Mesendoderm (in vitro differentiated cells): ENCODE results near the gene SSC4D.
"Not testable (repeated sequence)": the region's sequence is repeated elsewhere in the genome, so short reads cannot be mapped to it uniquely, and the experiment has no call there.

Source experiments
- DNase-seq: peaks from one replicate; pipeline ENCODE4 v3.0.0; 2013
- H2AK5ac ChIP-seq: 2 replicates; pipeline ENCODE4 v1.6.1; 2013; ENCODE audit warnings: low read length, inconsistent platforms
- H2BK120ac ChIP-seq: 2 replicates; pipeline ENCODE4 v1.6.1; 2013; ENCODE audit warnings: low read depth, mild to moderate bottlenecking, low read length, moderate library complexity, mixed read lengths
- H2BK15ac ChIP-seq: replicated peaks from 2 replicates; pipeline ENCODE4 v1.6.1; 2013; ENCODE audit warnings: low read depth, mild to moderate bottlenecking, moderate library complexity
- H2BK5ac ChIP-seq: 2 replicates; pipeline ENCODE4 v1.6.1; 2013; ENCODE audit warnings: low read length, inconsistent platforms
- H3K18ac ChIP-seq: 2 replicates; pipeline ENCODE4 v1.6.1; 2013; ENCODE audit warnings: mild to moderate bottlenecking, low read length, mixed read lengths
- H3K23ac ChIP-seq: one replicate; pipeline ENCODE4 v1.6.1; 2013; ENCODE audit warnings: low read length
- H3K27ac ChIP-seq: 2 replicates; pipeline ENCODE4 v1.5.1; 2013; ENCODE audit warnings: low read depth, mild to moderate bottlenecking, inconsistent platforms, low read length, moderate library complexity
- H3K27me3 ChIP-seq: 2 replicates; pipeline ENCODE4 v1.6.1; 2013; ENCODE audit warnings: low read length, control low read depth, mild to moderate bottlenecking, inconsistent platforms; ENCODE audit not compliant: insufficient read depth, poor library complexity
- H3K36me3 ChIP-seq: 2 replicates; pipeline ENCODE4 v1.6.1; 2013; ENCODE audit warnings: low read length, inconsistent platforms; ENCODE audit not compliant: control insufficient read depth, insufficient read depth
- H3K4ac ChIP-seq: one replicate; pipeline ENCODE4 v1.6.1; 2013; ENCODE audit warnings: low read depth, mild to moderate bottlenecking, low read length, moderate library complexity
- H3K4me1 ChIP-seq: 2 replicates; pipeline ENCODE4 v1.6.1; 2013; ENCODE audit warnings: low read depth, low read length, inconsistent platforms; ENCODE audit not compliant: control insufficient read depth
- H3K4me2 ChIP-seq: 2 replicates; pipeline ENCODE4 v1.6.1; 2013; ENCODE audit warnings: low read length
- H3K4me3 ChIP-seq: 2 replicates; pipeline ENCODE4 v1.5.1; 2013; ENCODE audit warnings: mild to moderate bottlenecking, low read length
- H3K56ac ChIP-seq: one replicate; pipeline ENCODE4 v1.6.1; 2013; ENCODE audit warnings: low read length
- H3K79me1 ChIP-seq: 2 replicates; pipeline ENCODE4 v1.6.1; 2013; ENCODE audit warnings: low read length, inconsistent platforms
- H3K79me2 ChIP-seq: 2 replicates; pipeline ENCODE4 v1.6.1; 2013; ENCODE audit warnings: mild to moderate bottlenecking, low read length; ENCODE audit not compliant: control insufficient read depth, insufficient read depth
- H3K9ac ChIP-seq: 2 replicates; pipeline ENCODE4 v1.6.1; 2013; ENCODE audit warnings: low read length, inconsistent platforms
- H4K5ac ChIP-seq: one replicate; pipeline ENCODE4 v1.6.1; 2013; ENCODE audit warnings: low read length
- H4K8ac ChIP-seq: one replicate; pipeline ENCODE4 v1.6.1; 2013; ENCODE audit warnings: low read depth, mild to moderate bottlenecking, control low read depth, low read length, moderate library complexity
- WGBS: extraction: QIAGEN DNeasy Blood & Tissue Kit; methylation state at CpG from one replicate; pipeline ENCODE4 v1.1.7; 2013; ENCODE audit warnings: low lambda C conversion rate, missing lambda C conversion rate; ENCODE audit not compliant: insufficient coverage; ENCODE audit errors: extremely low coverage; 5-methylcytosine and 5-hydroxymethylcytosine counted together

SSC4D gene

GRCh38 chr7:76421097-76421496, 11.6 kb upstream of the SSC4D start:
- WGBS, result no CpG with 5 or more reads among the region's 6 CpGs
- not testable (repeated sequence) for H3K9ac ChIP-seq, H3K27me3 ChIP-seq, H3K4me3 ChIP-seq, H2BK15ac ChIP-seq, H4K5ac ChIP-seq, H3K4me1 ChIP-seq, H3K79me1 ChIP-seq, H2BK5ac ChIP-seq, H3K27ac ChIP-seq, H2AK5ac ChIP-seq, H3K4ac ChIP-seq, H3K56ac ChIP-seq, H2BK120ac ChIP-seq, H4K8ac ChIP-seq, H3K79me2 ChIP-seq, H3K36me3 ChIP-seq, H3K18ac ChIP-seq, H3K23ac ChIP-seq, H3K4me2 ChIP-seq
- peak; percentile 85 for DNase-seq

GRCh38 chr7:76417654-76418310, 8.3 kb upstream of the SSC4D start:
- not testable (repeated sequence) for H3K36me3 ChIP-seq, H2BK120ac ChIP-seq, H3K4me2 ChIP-seq, H2AK5ac ChIP-seq, H3K9ac ChIP-seq, H3K4me1 ChIP-seq, DNase-seq, H3K27me3 ChIP-seq, H3K23ac ChIP-seq, H3K79me2 ChIP-seq, H3K27ac ChIP-seq, H4K5ac ChIP-seq, H3K18ac ChIP-seq, H3K79me1 ChIP-seq, H2BK5ac ChIP-seq, H3K56ac ChIP-seq, H3K4me3 ChIP-seq, H4K8ac ChIP-seq, H2BK15ac ChIP-seq, H3K4ac ChIP-seq
- WGBS, result no CpG with 5 or more reads among the region's 10 CpGs

GRCh38 chr7:76412249-76412648, 2.8 kb upstream of the SSC4D start:
- H3K4me3 ChIP-seq, result no peak overlapping the region
- H3K4ac ChIP-seq, result no peak overlapping the region
- H2AK5ac ChIP-seq, result no peak overlapping the region
- no peak overlapping the region for H3K18ac ChIP-seq
- no peaks in the 10 kb centered on the region for H3K36me3 ChIP-seq
- no peak overlapping the region for H3K56ac ChIP-seq
- no peak overlapping the region for H3K27ac ChIP-seq
- no peak overlapping the region for H3K4me2 ChIP-seq
- H2BK5ac ChIP-seq, result no peak overlapping the region
- H3K23ac ChIP-seq, result no peak overlapping the region
- no peak overlapping the region for H2BK15ac ChIP-seq
- no peaks in the 10 kb centered on the region for H3K79me2 ChIP-seq
- no peak overlapping the region for H2BK120ac ChIP-seq
- H3K9ac ChIP-seq, result no peak overlapping the region
- H4K8ac ChIP-seq, result no peak overlapping the region
- no peak overlapping the region for H4K5ac ChIP-seq
- no CpG with 5 or more reads among the region's 5 CpGs for WGBS
- no peaks in the 10 kb centered on the region for H3K79me1 ChIP-seq
- no peaks in the 10 kb centered on the region for H3K4me1 ChIP-seq
- no peaks in the 10 kb centered on the region for H3K27me3 ChIP-seq
- DNase-seq, result no peak

GRCh38 chr7:76411626-76412025, 2.1 kb upstream of the SSC4D start:
- Histone ChIP-seq H3K27ac (no peak overlapping the region), H3K79me1 (no peaks in the 10 kb centered on the region), H2AK5ac (no peak overlapping the region), H3K36me3 (no peaks in the 10 kb centered on the region), H4K5ac (no peak overlapping the region), H3K27me3 (no peaks in the 10 kb centered on the region), H3K4ac (no peak overlapping the region), H3K4me1 (no peaks in the 10 kb centered on the region), H2BK15ac (no peak overlapping the region), H3K18ac (no peak overlapping the region), H2BK120ac (no peak overlapping the region), H3K79me2 (no peaks in the 10 kb centered on the region), H3K4me3 (no peak overlapping the region), H3K4me2 (no peak overlapping the region), H3K56ac (no peak overlapping the region), H3K23ac (no peak overlapping the region), H4K8ac (no peak overlapping the region), H2BK5ac (no peak overlapping the region), H3K9ac (no peak overlapping the region)
- DNase-seq, result no peak
- WGBS, result no CpG with 5 or more reads among the region's 1 CpG

- Histone ChIP-seq H2BK5ac (no peak overlapping the region), H3K4me1 (no peaks in the 10 kb centered on the region), H3K27me3 (no peaks in the 10 kb centered on the region), H3K4me2 (no peak overlapping the region), H4K5ac (no peak overlapping the region), H3K56ac (no peak overlapping the region), H3K79me1 (no peaks in the 10 kb centered on the region), H2AK5ac (no peak overlapping the region), H3K23ac (no peak overlapping the region), H2BK120ac (no peak overlapping the region), H3K79me2 (no peaks in the 10 kb centered on the region), H3K36me3 (no peaks in the 10 kb centered on the region), H2BK15ac (no peak overlapping the region), H3K9ac (no peak overlapping the region), H3K4me3 (no peak overlapping the region), H3K4ac (no peak overlapping the region), H4K8ac (no peak overlapping the region), H3K18ac (no peak overlapping the region), H3K27ac (no peak overlapping the region)
- no peak for DNase-seq
These were observed 1.4 kb downstream of the SSC4D start for GRCh38 chr7:76408121-76408560.

GRCh38 chr7:76407718-76408117, 1.8 kb downstream of the SSC4D start:
- Histone ChIP-seq H3K27me3 (no peaks in the 10 kb centered on the region), H4K8ac (no peak overlapping the region), H3K23ac (no peak overlapping the region), H4K5ac (no peak overlapping the region), H3K56ac (no peak overlapping the region), H3K4me1 (no peaks in the 10 kb centered on the region), H3K79me2 (no peaks in the 10 kb centered on the region), H2BK120ac (no peak overlapping the region), H3K4me2 (no peak overlapping the region), H3K9ac (no peak overlapping the region), H2AK5ac (no peak overlapping the region), H3K36me3 (no peaks in the 10 kb centered on the region), H3K79me1 (no peaks in the 10 kb centered on the region), H3K4ac (no peak overlapping the region), H2BK5ac (no peak overlapping the region), H3K4me3 (no peak overlapping the region), H2BK15ac (no peak overlapping the region), H3K27ac (no peak overlapping the region), H3K18ac (no peak overlapping the region)
- DNase-seq, result no peak
- no CpG with 5 or more reads among the region's 4 CpGs for WGBS
